HG03108 (cell line): ENCODE results near the gene GALNT1.
A peak's percentile ranks its signal among the peaks of the same experiment; 100 is the strongest.

Experiments used
- ATAC-seq: cut with Tn5 transposase; IDR thresholded peaks from one replicate; pipeline ENCODE4 v1.9.1; 2021; ENCODE audit warnings: moderate library complexity; ENCODE audit not compliant: unreplicated experiment

Gene GALNT1

GRCh38 chr18:35616664-35617423 lies 35.3 kb downstream of the GALNT1 start:
- peak; percentile 95 for ATAC-seq

- ATAC-seq, result no peak
These were observed 36.3 kb downstream of the GALNT1 start for GRCh38 chr18:35617865-35618264.

DNA sequence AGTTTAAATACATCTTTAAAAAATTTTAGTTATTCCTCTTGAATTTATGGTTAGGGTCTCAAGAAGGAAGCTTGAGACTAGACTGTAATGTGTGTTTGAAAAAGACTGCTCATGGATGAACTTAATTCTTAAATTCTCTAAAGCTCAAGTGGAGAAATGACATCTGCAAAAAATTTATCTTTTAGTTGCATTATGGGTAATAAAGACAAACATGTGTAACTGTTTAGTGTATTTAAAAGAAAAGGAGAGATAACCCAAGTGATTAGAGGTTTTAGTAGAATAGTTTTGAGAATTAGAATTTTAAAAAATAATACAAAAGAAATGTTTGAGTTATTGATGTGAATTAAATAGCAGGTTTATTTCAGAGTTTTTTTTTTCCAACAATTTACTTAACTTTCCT lies 36.7 kb downstream of the GALNT1 start:
- no peak for ATAC-seq

GRCh38 chr18:35618696-35619095 lies 37.2 kb downstream of the GALNT1 start:
- ATAC-seq, result no peak

GRCh38 chr18:35619464-35619863 lies 37.9 kb downstream of the GALNT1 start:
- no peak for ATAC-seq

GRCh38 chr18:35619941-35620340 lies 38.4 kb downstream of the GALNT1 start:
- ATAC-seq, result no peak

GRCh38 chr18:35620765-35621164 lies 39.2 kb downstream of the GALNT1 start:
- ATAC-seq, result no peak

DNA sequence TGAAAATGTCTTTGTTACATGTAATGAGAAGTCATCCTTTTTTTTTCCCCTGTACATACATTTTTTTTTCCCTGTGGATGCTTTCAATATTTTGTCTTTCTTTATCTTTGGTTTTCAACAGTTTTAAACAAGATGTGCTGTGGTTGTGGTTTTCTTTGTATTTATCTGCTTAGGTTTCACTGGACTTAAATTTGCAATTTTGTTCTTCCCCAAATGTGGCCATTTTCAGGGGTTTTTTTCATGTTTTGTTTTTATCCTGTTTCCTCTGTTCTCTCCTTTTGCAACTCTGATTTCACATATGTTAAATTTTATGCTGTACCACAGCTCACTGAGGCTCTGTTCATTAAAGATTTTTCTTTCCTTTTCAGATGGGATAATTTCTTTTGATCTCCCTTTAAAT lies 41.7 kb downstream of the GALNT1 start:
- ATAC-seq, result no peak

DNA sequence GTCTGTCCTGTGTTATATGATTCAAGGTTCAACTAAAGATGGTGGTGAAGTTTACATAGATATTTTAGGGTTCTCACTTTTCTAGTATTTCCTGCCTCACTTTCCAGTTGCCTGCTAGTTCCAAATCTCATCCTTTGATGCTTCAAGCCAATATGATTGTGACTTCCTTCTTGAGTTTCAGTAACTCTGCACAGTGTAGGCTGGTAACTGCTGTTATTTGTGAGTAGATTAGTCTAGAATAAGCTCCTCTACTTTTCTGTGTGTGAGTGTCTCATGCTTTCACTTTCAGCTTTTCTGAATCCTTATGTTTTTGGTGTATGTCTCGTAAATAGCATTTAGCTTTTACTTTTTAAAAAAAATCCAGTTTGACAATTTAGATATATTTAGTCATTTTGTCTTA lies 42.6 kb downstream of the GALNT1 start:
- ATAC-seq, result peak; percentile 67

GRCh38 chr18:35625232-35625631 lies 43.7 kb downstream of the GALNT1 start:
- ATAC-seq, result no peak

GRCh38 chr18:35633761-35634160 lies 52.2 kb downstream of the GALNT1 start:
- ATAC-seq, result no peak

DNA sequence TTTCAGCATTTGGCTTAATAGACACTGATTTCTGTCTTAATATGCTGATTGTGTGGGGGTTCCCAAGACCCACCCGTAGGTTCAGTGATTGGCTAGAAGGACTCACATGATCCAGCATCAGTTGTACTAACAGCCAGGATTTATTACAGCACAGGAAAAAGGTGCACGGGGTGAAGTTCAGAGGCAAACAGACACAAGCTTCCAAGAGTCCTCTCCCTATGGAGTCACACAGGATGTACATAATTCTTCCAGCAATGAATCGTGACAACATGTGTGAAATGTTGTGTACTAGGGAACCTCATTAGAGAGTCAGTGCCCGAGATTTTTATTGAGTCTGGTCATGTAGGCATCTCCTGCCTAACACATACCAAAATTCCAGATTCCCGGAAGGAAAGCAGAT lies 52.8 kb downstream of the GALNT1 start:
- ATAC-seq, result no peak

DNA sequence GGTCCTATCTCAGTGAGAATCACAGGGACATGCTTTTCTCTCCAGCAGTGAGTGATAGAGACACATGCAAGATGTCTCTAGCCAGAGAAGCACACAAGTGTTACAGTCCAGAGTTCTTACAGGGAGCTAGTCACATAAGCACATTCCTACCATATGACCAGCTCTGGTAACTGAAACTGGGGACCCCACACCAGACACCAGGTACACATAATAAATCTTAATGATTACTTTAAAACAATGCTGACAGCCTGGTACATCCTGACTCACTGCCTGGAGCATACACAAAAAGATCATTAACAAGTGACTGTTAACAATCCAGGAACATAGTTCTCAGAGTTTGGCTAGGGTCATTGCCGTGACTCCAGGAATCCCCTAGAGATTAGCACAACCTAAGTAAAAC lies 53.6 kb downstream of the GALNT1 start:
- no peak for ATAC-seq

DNA sequence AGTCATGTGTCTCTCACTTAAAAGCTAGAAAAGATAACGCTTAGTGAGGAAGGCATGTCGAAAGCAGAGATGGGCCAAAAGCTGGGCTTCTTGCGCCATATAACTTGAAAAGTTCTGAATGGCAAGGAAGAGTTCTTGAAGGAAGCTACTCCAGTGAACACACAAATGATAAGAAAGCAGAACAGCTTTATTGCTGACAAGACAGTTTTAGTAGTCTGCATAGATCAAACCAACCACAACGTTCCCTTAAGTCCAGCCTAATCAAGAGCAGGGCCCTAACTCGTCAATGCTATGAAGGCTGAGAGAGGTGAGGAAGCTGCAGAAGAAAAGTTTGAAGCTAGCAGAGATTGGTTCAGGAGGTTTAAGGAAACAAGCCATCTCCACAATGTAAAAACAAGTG lies 55.7 kb downstream of the GALNT1 start:
- no peak for ATAC-seq

GRCh38 chr18:35639296-35639695 lies 57.8 kb downstream of the GALNT1 start:
- no peak for ATAC-seq

DNA sequence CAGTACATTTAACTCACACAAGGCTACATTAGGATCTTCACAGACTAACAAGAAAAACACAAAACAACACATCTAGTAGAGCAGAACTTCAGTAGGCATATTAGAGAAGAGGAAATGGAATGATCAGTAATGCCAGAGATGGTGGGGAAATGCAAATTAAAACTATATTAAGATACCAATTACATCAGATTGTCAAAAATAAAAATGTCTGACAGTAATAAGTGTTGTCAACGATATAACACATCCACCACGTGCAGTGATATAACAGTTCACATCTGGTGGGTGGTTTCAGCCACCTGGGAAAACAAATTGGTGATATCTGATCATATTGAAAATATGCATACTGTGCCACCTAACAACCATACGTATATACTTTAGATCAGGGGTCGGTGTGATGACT lies 59.9 kb downstream of the GALNT1 start:
- no peak for ATAC-seq

DNA sequence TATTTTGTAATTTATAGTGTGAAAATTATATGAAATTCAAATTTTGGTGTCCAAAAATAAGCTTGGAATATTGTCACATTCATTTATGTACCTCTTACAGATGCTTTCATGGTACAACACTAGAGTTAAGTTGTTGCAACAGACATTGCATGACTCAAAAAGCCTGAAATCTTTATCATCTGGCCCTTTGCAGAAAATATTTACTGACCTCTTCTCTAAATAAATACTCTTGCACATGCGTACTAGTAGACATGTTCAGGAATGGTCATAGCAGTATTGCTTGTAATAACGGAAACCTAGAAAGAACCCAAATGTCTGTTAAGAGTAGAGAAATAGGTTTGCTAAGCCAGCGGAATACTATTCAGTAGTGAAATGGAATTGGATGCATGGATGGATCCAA lies 60.4 kb downstream of the GALNT1 start:
- no peak for ATAC-seq

DNA sequence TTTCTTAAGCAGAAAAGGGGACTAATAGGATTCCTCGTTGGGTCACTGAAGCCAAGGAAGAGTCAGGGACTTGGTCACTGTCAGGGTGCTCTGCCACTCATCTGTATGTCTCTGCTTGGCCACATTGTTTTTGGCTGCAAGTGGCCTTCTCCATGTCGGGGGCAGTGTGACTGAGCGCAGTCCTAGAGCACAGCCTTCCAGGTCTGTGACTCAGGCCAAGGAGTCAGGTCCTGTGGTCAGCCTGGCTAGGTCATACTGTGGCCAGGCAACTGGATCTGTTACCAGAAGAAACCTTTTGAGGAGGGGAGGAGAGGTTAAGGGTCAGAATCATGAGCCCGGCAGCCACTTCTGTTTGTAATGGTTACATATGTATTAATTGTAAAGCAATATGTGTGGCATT lies 61.3 kb downstream of the GALNT1 start:
- no peak for ATAC-seq

- no peak for ATAC-seq
These were observed 64.9 kb downstream of the GALNT1 start for GRCh38 chr18:35646449-35646848.

- no peak for ATAC-seq
These were observed 72.0 kb downstream of the GALNT1 start for GRCh38 chr18:35653392-35654135.

DNA sequence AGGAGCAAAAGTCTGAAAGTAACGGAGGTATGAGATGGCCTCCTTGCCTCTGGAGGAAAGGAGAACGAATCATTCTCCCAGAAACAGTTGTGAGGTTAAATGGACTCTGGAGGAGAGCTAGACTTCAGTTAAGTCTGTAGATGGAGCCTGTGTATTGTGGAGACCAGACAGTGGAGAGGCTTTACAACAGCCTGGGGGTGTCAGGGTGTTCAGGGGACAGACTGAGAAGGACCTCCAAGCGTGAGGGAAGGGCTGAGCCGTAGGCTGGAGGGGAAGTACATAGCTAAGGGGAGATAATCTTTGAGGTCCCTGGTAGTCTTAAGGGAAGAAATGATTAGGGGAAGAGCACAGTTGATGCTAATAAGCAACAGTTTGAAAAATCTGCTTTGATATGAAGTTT lies 76.6 kb downstream of the GALNT1 start:
- no peak for ATAC-seq

- ATAC-seq, result no peak
These were observed 80.1 kb downstream of the GALNT1 start for GRCh38 chr18:35661483-35662146.
